K562 (cell line): ENCODE results near the gene PTPN7. TPM values are rescaled to one million over a fixed set of nuclear protein-coding genes. Genes with fewer than 3 reads are reported as not detected.

Source experiments
- BRD9 ChIP-seq: fragments of 450-650 bp; IDR thresholded peaks from 2 replicates; pipeline ENCODE4 v1.6.1; 2018; ENCODE audit warnings: low read depth; ENCODE audit not compliant: partially characterized antibody
- DDX20 ChIP-seq: fragments of 450-650 bp; IDR thresholded peaks from 2 replicates; pipeline ENCODE4 v1.6.1; 2016; ENCODE audit warnings: missing genetic modification characterization, low read depth, mild to moderate bottlenecking, missing compliant biosample characterization, moderate library complexity
- JUND ChIP-seq, 2 experiments: IDR thresholded peaks; 2 replicates in 1 of 2; 3 replicates in 1 of 2; pipeline ENCODE4 v1.6.1; 2011; ENCODE audit warnings: borderline replicate concordance in 2 of 2, low read depth in 2 of 2, low read length in 2 of 2, improper control_type of control experiment in 1 of 2, missing biosample characterization in 1 of 2, missing genetic modification characterization in 1 of 2, missing genetic modification reagents in 1 of 2
- KDM1A ChIP-seq, 2 experiments: fragments of 450-650 bp; IDR thresholded peaks; 2 replicates each; pipeline ENCODE4 v1.6.1; 2016; ENCODE audit warnings: mild to moderate bottlenecking in 2 of 2
- MBD1 ChIP-seq: fragments of 250-450 bp; sonication (Bioruptor Pico); IDR thresholded peaks from 2 replicates; pipeline ENCODE4 v1.8.0; 2022; ENCODE audit warnings: inconsistent platforms
- MCM7 ChIP-seq, 2 experiments: fragments of 450-650 bp; IDR thresholded peaks; 2 replicates each; pipeline ENCODE4 v1.6.1; 2016 to 2018
- NR1H2 ChIP-seq: sonication (generic); formaldehyde crosslinking; IDR thresholded peaks from 2 replicates; pipeline ENCODE4 v1.4.0; 2020; ENCODE audit warnings: mild to moderate bottlenecking, missing genetic modification reagents
- TEAD4 ChIP-seq, 2 experiments: sonication (generic) in 1 of 2; formaldehyde crosslinking in 1 of 2; IDR thresholded peaks; 2 replicates each; pipeline versions ENCODE4 v1.6.1 to v1.8.0; 2012 to 2022; ENCODE audit warnings: borderline replicate concordance in 1 of 2, inconsistent platforms in 1 of 2, low read length in 1 of 2, mild to moderate bottlenecking in 1 of 2, missing genetic modification reagents in 1 of 2
- TOE1 ChIP-seq, 2 experiments: fragments of 450-650 bp in 1 of 2; sonication (generic) in 1 of 2; formaldehyde crosslinking in 1 of 2; IDR thresholded peaks; 2 replicates each; pipeline versions ENCODE4 v1.7.1 to v1.8.0; 2016 to 2022; ENCODE audit warnings: borderline replicate concordance in 2 of 2, mild to moderate bottlenecking in 2 of 2, antibody characterized with exemption in 1 of 2, inconsistent platforms in 1 of 2, low read depth in 1 of 2, missing genetic modification reagents in 1 of 2, moderate library complexity in 1 of 2
- ZNF239 ChIP-seq: fragments of 250-450 bp; sonication (Bioruptor Pico); IDR thresholded peaks from 2 replicates; pipeline ENCODE4 v1.4.0; 2020; ENCODE audit warnings: mild to moderate bottlenecking
- ZNF584 ChIP-seq: fragments of 200-800 bp; sonication (Bioruptor generic); IDR thresholded peaks from 2 replicates; pipeline ENCODE4 v1.6.1; 2016; ENCODE audit warnings: low read depth, mild to moderate bottlenecking, missing genetic modification characterization, missing compliant biosample characterization
- ZZZ3 ChIP-seq: fragments of 450-650 bp; IDR thresholded peaks from 2 replicates; pipeline ENCODE4 v1.6.1; 2016; ENCODE audit warnings: antibody characterized with exemption, mild to moderate bottlenecking, moderate library complexity
- polyA plus RNA-seq, 8 experiments: library from polyadenylated mRNA; depleted of rRNA in 4 of 8; stranded (reverse) in 5 of 8; unstranded in 3 of 8; fragments of >200 nt; fragmentation: Nextera tagmentation in 2 of 8; fragmentation: Illumina TruSeq in 1 of 8; extraction: Ambion mirVana in 2 of 8; extraction: Trizol in 1 of 8; gene quantifications; 2 replicates each; pipeline versions ENCODE4 v1.2.1 to v1.2.3, GENCODE V29; 2011 to 2014; ENCODE audit warnings: inconsistent platforms in 1 of 8, missing spikeins in 1 of 8
- total RNA-seq, 7 experiments: library from RNA; depleted of rRNA in 6 of 7; stranded (reverse); fragments of >200 nt in 6 of 7; fragmentation: Illumina TruSeq in 2 of 7; extraction: Trizol in 2 of 7; gene quantifications; 2 replicates each; pipeline versions ENCODE4 v1.2.1 to v1.2.3, GENCODE V29; 2011 to 2021; ENCODE audit warnings: low replicate concordance in 1 of 7
- TF ChIP-seq, protein P1 (sequence below): fragments of 450-650 bp; IDR thresholded peaks from 2 replicates; pipeline ENCODE4 v1.6.1; 2016; ENCODE audit warnings: mild to moderate bottlenecking
- TF ChIP-seq, protein P2 (sequence below): fragments of 250-450 bp; sonication (Bioruptor Pico); IDR thresholded peaks from 2 replicates; pipeline ENCODE4 v1.5.0; 2021; ENCODE audit warnings: mild to moderate bottlenecking, borderline replicate concordance
- TF ChIP-seq, protein P3 (sequence below): fragments of 450-650 bp; IDR thresholded peaks from 2 replicates; pipeline ENCODE4 v1.6.1; 2017; ENCODE audit warnings: antibody characterized with exemption, mild to moderate bottlenecking

The PTPN7 gene
- total and polyA plus RNA-seq, 9 of the 15 experiments (the other 6 are each of a cell fraction or from before 2014, with no cell fraction given) = 18.7 to 144 (median 120) TPM

GRCh38 chr1:202160377-202160940 is at the start of gene PTPN7 (continued):
- TF ChIP-seq DDX20 (tag) = no peak
- TF ChIP-seq JUND (IDR thresholded peaks at IDR 0.05; ENCODE audit: borderline replicate concordance, low read depth, low read length) = no peak
- TF ChIP-seq JUND (tag; IDR thresholded peaks at IDR 0.05; ENCODE audit: borderline replicate concordance, low read depth, low read length) = no peak
- TF ChIP-seq, protein P1, sequence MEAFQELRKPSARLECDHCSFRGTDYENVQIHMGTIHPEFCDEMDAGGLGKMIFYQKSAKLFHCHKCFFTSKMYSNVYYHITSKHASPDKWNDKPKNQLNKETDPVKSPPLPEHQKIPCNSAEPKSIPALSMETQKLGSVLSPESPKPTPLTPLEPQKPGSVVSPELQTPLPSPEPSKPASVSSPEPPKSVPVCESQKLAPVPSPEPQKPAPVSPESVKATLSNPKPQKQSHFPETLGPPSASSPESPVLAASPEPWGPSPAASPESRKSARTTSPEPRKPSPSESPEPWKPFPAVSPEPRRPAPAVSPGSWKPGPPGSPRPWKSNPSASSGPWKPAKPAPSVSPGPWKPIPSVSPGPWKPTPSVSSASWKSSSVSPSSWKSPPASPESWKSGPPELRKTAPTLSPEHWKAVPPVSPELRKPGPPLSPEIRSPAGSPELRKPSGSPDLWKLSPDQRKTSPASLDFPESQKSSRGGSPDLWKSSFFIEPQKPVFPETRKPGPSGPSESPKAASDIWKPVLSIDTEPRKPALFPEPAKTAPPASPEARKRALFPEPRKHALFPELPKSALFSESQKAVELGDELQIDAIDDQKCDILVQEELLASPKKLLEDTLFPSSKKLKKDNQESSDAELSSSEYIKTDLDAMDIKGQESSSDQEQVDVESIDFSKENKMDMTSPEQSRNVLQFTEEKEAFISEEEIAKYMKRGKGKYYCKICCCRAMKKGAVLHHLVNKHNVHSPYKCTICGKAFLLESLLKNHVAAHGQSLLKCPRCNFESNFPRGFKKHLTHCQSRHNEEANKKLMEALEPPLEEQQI = no peak
- TF ChIP-seq ZZZ3 = no peak
- no peak for TF ChIP-seq TOE1 (IDR thresholded peaks at IDR 0.05; ENCODE audit: borderline replicate concordance)
- TF ChIP-seq TOE1 (CRISPR knock-in tag; IDR thresholded peaks at IDR 0.05; ENCODE audit: borderline replicate concordance, low read depth) = no peak
- no peak for TF ChIP-seq MBD1 (CRISPR knock-in tag)
- no peak for TF ChIP-seq NR1H2 (CRISPR knock-in tag)
- TF ChIP-seq, protein P2, sequence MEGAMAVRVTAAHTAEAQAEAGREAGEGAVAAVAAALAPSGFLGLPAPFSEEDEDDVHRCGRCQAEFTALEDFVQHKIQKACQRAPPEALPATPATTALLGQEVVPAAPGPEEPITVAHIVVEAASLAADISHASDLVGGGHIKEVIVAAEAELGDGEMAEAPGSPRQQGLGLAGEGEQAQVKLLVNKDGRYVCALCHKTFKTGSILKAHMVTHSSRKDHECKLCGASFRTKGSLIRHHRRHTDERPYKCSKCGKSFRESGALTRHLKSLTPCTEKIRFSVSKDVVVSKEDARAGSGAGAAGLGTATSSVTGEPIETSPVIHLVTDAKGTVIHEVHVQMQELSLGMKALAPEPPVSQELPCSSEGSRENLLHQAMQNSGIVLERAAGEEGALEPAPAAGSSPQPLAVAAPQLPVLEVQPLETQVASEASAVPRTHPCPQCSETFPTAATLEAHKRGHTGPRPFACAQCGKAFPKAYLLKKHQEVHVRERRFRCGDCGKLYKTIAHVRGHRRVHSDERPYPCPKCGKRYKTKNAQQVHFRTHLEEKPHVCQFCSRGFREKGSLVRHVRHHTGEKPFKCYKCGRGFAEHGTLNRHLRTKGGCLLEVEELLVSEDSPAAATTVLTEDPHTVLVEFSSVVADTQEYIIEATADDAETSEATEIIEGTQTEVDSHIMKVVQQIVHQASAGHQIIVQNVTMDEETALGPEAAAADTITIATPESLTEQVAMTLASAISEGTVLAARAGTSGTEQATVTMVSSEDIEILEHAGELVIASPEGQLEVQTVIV (CRISPR knock-in tag) = no peak
- TF ChIP-seq TEAD4 (IDR thresholded peaks at IDR 0.05; ENCODE audit: low read length) = no peak
- no peak for TF ChIP-seq TEAD4 (CRISPR knock-in tag; IDR thresholded peaks at IDR 0.05; ENCODE audit: borderline replicate concordance)
- no peak for TF ChIP-seq KDM1A (IDR thresholded peaks at IDR 0.05)
- TF ChIP-seq MCM7 (IDR thresholded peaks at IDR 0.05) = no peak
- no peak for TF ChIP-seq ZNF239 (CRISPR knock-in tag)
- peak; percentile 5; the same call in 1 of the 2 replicates for TF ChIP-seq ZNF584 (CRISPR knock-in tag)
- TF ChIP-seq BRD9 = no peak
- TF ChIP-seq, protein P3, sequence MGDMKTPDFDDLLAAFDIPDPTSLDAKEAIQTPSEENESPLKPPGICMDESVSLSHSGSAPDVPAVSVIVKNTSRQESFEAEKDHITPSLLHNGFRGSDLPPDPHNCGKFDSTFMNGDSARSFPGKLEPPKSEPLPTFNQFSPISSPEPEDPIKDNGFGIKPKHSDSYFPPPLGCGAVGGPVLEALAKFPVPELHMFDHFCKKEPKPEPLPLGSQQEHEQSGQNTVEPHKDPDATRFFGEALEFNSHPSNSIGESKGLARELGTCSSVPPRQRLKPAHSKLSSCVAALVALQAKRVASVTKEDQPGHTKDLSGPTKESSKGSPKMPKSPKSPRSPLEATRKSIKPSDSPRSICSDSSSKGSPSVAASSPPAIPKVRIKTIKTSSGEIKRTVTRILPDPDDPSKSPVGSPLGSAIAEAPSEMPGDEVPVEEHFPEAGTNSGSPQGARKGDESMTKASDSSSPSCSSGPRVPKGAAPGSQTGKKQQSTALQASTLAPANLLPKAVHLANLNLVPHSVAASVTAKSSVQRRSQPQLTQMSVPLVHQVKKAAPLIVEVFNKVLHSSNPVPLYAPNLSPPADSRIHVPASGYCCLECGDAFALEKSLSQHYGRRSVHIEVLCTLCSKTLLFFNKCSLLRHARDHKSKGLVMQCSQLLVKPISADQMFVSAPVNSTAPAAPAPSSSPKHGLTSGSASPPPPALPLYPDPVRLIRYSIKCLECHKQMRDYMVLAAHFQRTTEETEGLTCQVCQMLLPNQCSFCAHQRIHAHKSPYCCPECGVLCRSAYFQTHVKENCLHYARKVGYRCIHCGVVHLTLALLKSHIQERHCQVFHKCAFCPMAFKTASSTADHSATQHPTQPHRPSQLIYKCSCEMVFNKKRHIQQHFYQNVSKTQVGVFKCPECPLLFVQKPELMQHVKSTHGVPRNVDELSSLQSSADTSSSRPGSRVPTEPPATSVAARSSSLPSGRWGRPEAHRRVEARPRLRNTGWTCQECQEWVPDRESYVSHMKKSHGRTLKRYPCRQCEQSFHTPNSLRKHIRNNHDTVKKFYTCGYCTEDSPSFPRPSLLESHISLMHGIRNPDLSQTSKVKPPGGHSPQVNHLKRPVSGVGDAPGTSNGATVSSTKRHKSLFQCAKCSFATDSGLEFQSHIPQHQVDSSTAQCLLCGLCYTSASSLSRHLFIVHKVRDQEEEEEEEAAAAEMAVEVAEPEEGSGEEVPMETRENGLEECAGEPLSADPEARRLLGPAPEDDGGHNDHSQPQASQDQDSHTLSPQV = 0 out of 2 replicates have a peak, but pooled peaks have one; percentile 0
